Peyer's patch (tissue), 4 donors: Measurements from ENCODE around the gene GJA10.

ENCODE experiments used
- CTCF ChIP-seq, 6 experiments: fragments of 450-650 bp in 4 of 6; fragments of 200-600 bp in 2 of 6; sonication (generic) in 1 of 6; IDR thresholded peaks; one replicate each; pipeline ENCODE4 v1.5.1; 2017 to 2019; ENCODE audit warnings: antibody characterized with exemption in 6 of 6, mild to moderate bottlenecking in 3 of 6, moderate library complexity in 1 of 6
- POLR2A ChIP-seq, 2 donors: fragments of 450-650 bp; IDR thresholded peaks; one replicate each; pipeline ENCODE4 v1.5.1; 2017; ENCODE audit warnings: antibody characterized with exemption in 2 of 2, mild to moderate bottlenecking in 2 of 2, moderate library complexity in 2 of 2

- TF ChIP-seq CTCF (IDR thresholded peaks at IDR 0.05) (no peak), POLR2A (IDR thresholded peaks at IDR 0.05) (no peak)
These were observed 20.5 kb upstream of the GJA10 start for GRCh38 chr6:89873721-89874120.
